ENCODE measurements around the gene APCDD1.
"Not testable (repeated sequence)": the region's sequence is repeated elsewhere in the genome, so short reads cannot be mapped to it uniquely, and the experiment has no call there.

Gene APCDD1

GRCh38 chr18:10461989-10462388, 7.6 kb downstream of the APCDD1 start:
- no peak for DNase-seq (ENCODE audit: low read depth in 1 of 2, low spot score in 1 of 2)

- no peak for DNase-seq (ENCODE audit: low read depth in 1 of 2, low spot score in 1 of 2)
These were observed 8.2 kb downstream of the APCDD1 start for GRCh38 chr18:10462597-10462996.

- DNase-seq (ENCODE audit: low read depth in 1 of 2, low spot score in 1 of 2) = no peak
These were observed 8.7 kb downstream of the APCDD1 start for GRCh38 chr18:10463096-10463495.

- no peak for DNase-seq (ENCODE audit: low read depth in 1 of 2, low spot score in 1 of 2)
These were observed 9.3 kb downstream of the APCDD1 start for GRCh38 chr18:10463741-10464140.

GRCh38 chr18:10464161-10464648, 9.8 kb downstream of the APCDD1 start:
- not testable (repeated sequence) for DNase-seq (ENCODE audit: low read depth in 1 of 2, low spot score in 1 of 2)

- no peak for DNase-seq (ENCODE audit: low read depth in 1 of 2, low spot score in 1 of 2)
These were observed 10.9 kb downstream of the APCDD1 start for GRCh38 chr18:10465174-10465939.

GRCh38 chr18:10470429-10470828, 16.0 kb downstream of the APCDD1 start:
- DNase-seq (ENCODE audit: low read depth in 1 of 2, low spot score in 1 of 2) = no peak

GRCh38 chr18:10471574-10471973, 17.1 kb downstream of the APCDD1 start:
- DNase-seq (ENCODE audit: low read depth in 1 of 2, low spot score in 1 of 2) = no peak

- DNase-seq (ENCODE audit: low read depth in 1 of 2, low spot score in 1 of 2) = no peak
These were observed 18.7 kb downstream of the APCDD1 start for GRCh38 chr18:10473132-10473531.

- no peak for DNase-seq (ENCODE audit: low read depth in 1 of 2, low spot score in 1 of 2)
These were observed 19.9 kb downstream of the APCDD1 start for GRCh38 chr18:10474309-10474708.

GRCh38 chr18:10475276-10475653, 20.8 kb downstream of the APCDD1 start:
- no peak for DNase-seq (ENCODE audit: low read depth in 1 of 2, low spot score in 1 of 2)

- no peak for DNase-seq (ENCODE audit: low read depth in 1 of 2, low spot score in 1 of 2)
These were observed 21.3 kb downstream of the APCDD1 start for GRCh38 chr18:10475654-10476291.

- DNase-seq (ENCODE audit: low read depth in 1 of 2, low spot score in 1 of 2) = no peak
These were observed 21.9 kb downstream of the APCDD1 start for GRCh38 chr18:10476338-10476791.

- no peak for DNase-seq (ENCODE audit: low read depth in 1 of 2, low spot score in 1 of 2)
These were observed 22.9 kb downstream of the APCDD1 start for GRCh38 chr18:10477121-10477862.

GRCh38 chr18:10477863-10478260, 23.4 kb downstream of the APCDD1 start:
- DNase-seq (ENCODE audit: low read depth in 1 of 2, low spot score in 1 of 2) = no peak

GRCh38 chr18:10481831-10482230, 27.4 kb downstream of the APCDD1 start:
- DNase-seq (ENCODE audit: low read depth in 1 of 2, low spot score in 1 of 2) = no peak

- no peak for DNase-seq (ENCODE audit: low read depth in 1 of 2, low spot score in 1 of 2)
These were observed 28.0 kb downstream of the APCDD1 start for GRCh38 chr18:10482363-10482984.

GRCh38 chr18:10482985-10483949, 28.8 kb downstream of the APCDD1 start:
- no peak for DNase-seq (ENCODE audit: low read depth in 1 of 2, low spot score in 1 of 2)

GRCh38 chr18:10485475-10485874, 31.0 kb downstream of the APCDD1 start:
- no peak for DNase-seq (ENCODE audit: low read depth in 1 of 2, low spot score in 1 of 2)

GRCh38 chr18:10486362-10486761, 31.9 kb downstream of the APCDD1 start:
- DNase-seq (ENCODE audit: low read depth in 1 of 2, low spot score in 1 of 2) = no peak

All from stimulated activated CD4-positive, alpha-beta T cell treated with anti-CD3 and anti-CD28 coated beads, Interleukin-15, amount 100 ng/mL, for 1 hour (primary cell).